ENCODE data around the gene DRD2.

Gene DRD2

GRCh38 chr11:113440816-113441215 lies 34.4 kb downstream of the DRD2 start:
- DNase-seq, result no peak

GRCh38 chr11:113436672-113437252 lies 38.4 kb downstream of the DRD2 start:
- DNase-seq, result no peak

- DNase-seq, result no peak
Measured at GRCh38 chr11:113435190-113435968, 39.8 kb downstream of the DRD2 start.

GRCh38 chr11:113431746-113432145 lies 43.5 kb downstream of the DRD2 start:
- no peak for DNase-seq

- DNase-seq, result no peak
Measured at GRCh38 chr11:113426686-113427085, 48.5 kb downstream of the DRD2 start.

GRCh38 chr11:113420808-113421207 lies 54.4 kb downstream of the DRD2 start:
- DNase-seq, result no peak

- no peak for DNase-seq
Measured at GRCh38 chr11:113419454-113420003, 55.7 kb downstream of the DRD2 start.

- DNase-seq, result no peak
Measured at GRCh38 chr11:113417428-113417827, 57.8 kb downstream of the DRD2 start.

- DNase-seq, result no peak
Measured at GRCh38 chr11:113415343-113415742, 59.9 kb downstream of the DRD2 start.

- no peak for DNase-seq
Measured at GRCh38 chr11:113412675-113413074, 62.5 kb downstream of the DRD2 start.

- no peak for DNase-seq
Measured at GRCh38 chr11:113411536-113411935, 63.7 kb downstream of the DRD2 start.

GRCh38 chr11:113410414-113411135 lies 64.6 kb downstream of the DRD2 start:
- no peak for DNase-seq

- no peak for DNase-seq
Measured at GRCh38 chr11:113409526-113409925, 65.7 kb downstream of the DRD2 start.

- no peak for DNase-seq
Measured at GRCh38 chr11:113408887-113409286, 66.3 kb downstream of the DRD2 start.

GRCh38 chr11:113408206-113408605 lies 67.0 kb downstream of the DRD2 start:
- DNase-seq, result no peak

- DNase-seq, result no peak
Measured at GRCh38 chr11:113407163-113407562, 68.0 kb downstream of the DRD2 start.

- DNase-seq, result no peak
Measured at GRCh38 chr11:113405724-113406478, 69.3 kb downstream of the DRD2 start.

GRCh38 chr11:113404859-113405430 lies 70.3 kb downstream of the DRD2 start:
- no peak for DNase-seq

GRCh38 chr11:113401718-113402117 lies 73.5 kb downstream of the DRD2 start:
- DNase-seq, result no peak

GRCh38 chr11:113400631-113401230 lies 74.5 kb downstream of the DRD2 start:
- no peak for DNase-seq

GRCh38 chr11:113398669-113399430 lies 76.3 kb downstream of the DRD2 start:
- DNase-seq, result no peak

All from activated CD4-positive, alpha-beta T cell treated with anti-CD3 and anti-CD28 coated beads, Interleukin-2, amount 50 U/mL, for 16 hours (primary cell).